Measurements from ENCODE around the gene ADAMTS2.

ADAMTS2 gene

GRCh38 chr5:179132586-179133355 lies 212.5 kb downstream of the ADAMTS2 start:
- TF ChIP-seq FOXM1 (IDR thresholded peaks at IDR 0.05; ENCODE audit: borderline replicate concordance, low read depth), result no peak
- TF ChIP-seq CEBPB (IDR thresholded peaks at IDR 0.05), result no peak
- TF ChIP-seq ZBTB7A (IDR thresholded peaks at IDR 0.05; ENCODE audit: low read depth), result no peak
- TF ChIP-seq REST (IDR thresholded peaks at IDR 0.05; ENCODE audit: low read depth), result no peak
- TF ChIP-seq TCF12 (IDR thresholded peaks at IDR 0.05; ENCODE audit: low read depth), result no peak
- no peak for TF ChIP-seq TAF1 (IDR thresholded peaks at IDR 0.05; ENCODE audit: low read depth)
- TF ChIP-seq CREB1 (IDR thresholded peaks at IDR 0.05; ENCODE audit: low read depth), result no peak
- no peak for TF ChIP-seq RAD21 (IDR thresholded peaks at IDR 0.05; ENCODE audit: low read depth)
- no peak for TF ChIP-seq NFIC (IDR thresholded peaks at IDR 0.05)
- no peak for TF ChIP-seq TEAD4 (IDR thresholded peaks at IDR 0.05)
- no peak for TF ChIP-seq EGR1 (IDR thresholded peaks at IDR 0.05)
- TF ChIP-seq USF1 (IDR thresholded peaks at IDR 0.05), result no peak
- no peak for TF ChIP-seq YY1 (IDR thresholded peaks at IDR 0.05; ENCODE audit: low read depth)
- TF ChIP-seq EP300 (IDR thresholded peaks at IDR 0.05; ENCODE audit: borderline replicate concordance), result no peak
- TF ChIP-seq MAX (IDR thresholded peaks at IDR 0.05), result no peak

- TF ChIP-seq REST (IDR thresholded peaks at IDR 0.05; ENCODE audit: low read depth) (no peak), CREB1 (IDR thresholded peaks at IDR 0.05; ENCODE audit: low read depth) (no peak), YY1 (IDR thresholded peaks at IDR 0.05; ENCODE audit: low read depth) (no peak), MAX (IDR thresholded peaks at IDR 0.05) (no peak), USF1 (IDR thresholded peaks at IDR 0.05) (no peak), CEBPB (IDR thresholded peaks at IDR 0.05) (no peak), RAD21 (IDR thresholded peaks at IDR 0.05; ENCODE audit: low read depth) (no peak), TCF12 (IDR thresholded peaks at IDR 0.05; ENCODE audit: low read depth) (no peak), TEAD4 (IDR thresholded peaks at IDR 0.05) (no peak), EP300 (IDR thresholded peaks at IDR 0.05; ENCODE audit: borderline replicate concordance) (no peak), NFIC (IDR thresholded peaks at IDR 0.05) (no peak), EGR1 (IDR thresholded peaks at IDR 0.05) (no peak), ZBTB7A (IDR thresholded peaks at IDR 0.05; ENCODE audit: low read depth) (no peak)
Measured at GRCh38 chr5:179131886-179132585, 213.2 kb downstream of the ADAMTS2 start.

GRCh38 chr5:179131321-179131835 lies 213.9 kb downstream of the ADAMTS2 start:
- TF ChIP-seq USF1 (IDR thresholded peaks at IDR 0.05), result no peak
- no peak for TF ChIP-seq CEBPB (IDR thresholded peaks at IDR 0.05)
- no peak for TF ChIP-seq TCF12 (IDR thresholded peaks at IDR 0.05; ENCODE audit: low read depth)
- no peak for TF ChIP-seq CREB1 (IDR thresholded peaks at IDR 0.05; ENCODE audit: low read depth)
- TF ChIP-seq RAD21 (IDR thresholded peaks at IDR 0.05; ENCODE audit: low read depth), result no peak
- TF ChIP-seq FOXM1 (IDR thresholded peaks at IDR 0.05; ENCODE audit: borderline replicate concordance, low read depth), result no peak
- TF ChIP-seq EP300 (IDR thresholded peaks at IDR 0.05; ENCODE audit: borderline replicate concordance), result no peak
- no peak for TF ChIP-seq MAX (IDR thresholded peaks at IDR 0.05)
- no peak for TF ChIP-seq YY1 (IDR thresholded peaks at IDR 0.05; ENCODE audit: low read depth)
- TF ChIP-seq NFIC (IDR thresholded peaks at IDR 0.05), result no peak
- TF ChIP-seq TAF1 (IDR thresholded peaks at IDR 0.05; ENCODE audit: low read depth), result no peak
- TF ChIP-seq TEAD4 (IDR thresholded peaks at IDR 0.05), result no peak
- no peak for TF ChIP-seq EGR1 (IDR thresholded peaks at IDR 0.05)
- TF ChIP-seq ZBTB7A (IDR thresholded peaks at IDR 0.05; ENCODE audit: low read depth), result no peak
- TF ChIP-seq REST (IDR thresholded peaks at IDR 0.05; ENCODE audit: low read depth), result no peak
